ENCODE results near the gene GALK1. TPM values are rescaled to one million over a fixed set of nuclear protein-coding genes. Genes with fewer than 3 reads are reported as not detected.

Gene GALK1
- total RNA-seq (10 to 100 TPM in 4 of 5 donors, 1 to 10 TPM in 1; 8.4 to 35.7 (median 26.7) TPM), total RNA-seq (2.4 to 18.2 (median 9.6) reads per million in 29 experiments)
- total RNA-seq (2013): 14.1 TPM

DNA sequence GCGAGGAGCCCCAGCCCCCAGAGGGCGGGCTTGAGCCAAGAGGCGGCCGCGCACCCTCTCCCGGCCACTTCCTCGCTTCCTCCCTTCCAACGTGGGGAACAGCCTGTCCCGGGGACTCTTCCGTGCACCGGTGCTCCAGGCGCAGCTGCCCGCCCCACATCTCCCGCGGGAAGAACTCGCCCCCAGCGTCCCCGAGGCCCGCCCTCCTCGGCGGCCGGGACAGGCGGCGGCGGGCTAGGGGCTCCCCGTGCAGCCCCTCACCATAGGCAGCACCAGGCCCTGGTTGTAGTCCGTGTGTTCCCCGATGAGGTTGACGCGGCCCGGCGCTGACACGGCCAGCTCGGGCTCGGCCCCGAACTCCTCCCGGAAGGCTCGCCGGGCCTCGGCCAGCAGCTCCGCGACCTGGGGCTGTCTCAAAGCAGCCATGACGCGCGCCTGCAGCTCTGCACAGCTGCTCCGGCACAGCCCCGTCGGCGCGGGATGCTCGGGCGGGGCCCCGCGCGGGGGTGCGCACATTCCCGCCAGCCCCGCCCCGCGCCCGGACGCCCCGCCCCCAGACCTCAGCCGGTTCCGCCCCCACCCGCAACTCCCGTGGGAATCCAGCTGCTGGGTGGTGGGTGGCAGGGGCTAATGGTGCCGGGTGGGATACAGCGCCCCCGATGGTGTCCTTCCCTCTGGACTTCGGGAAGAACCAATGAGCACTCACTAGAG is at the start of gene GALK1:
TSS of gene GALK1 (minus strand) at position 482 of the 711 bp plus-strand sequence. CDS start at position 426, 56 bp downstream.
- Mint-ChIP-seq H3K4me3 (peak within 1 kb of the TSS; percentile 70 to 77 (median 72)), H3K9me3 (no peaks in the 10 kb centered on the region), H3K4me1 (peaks cover 13 to 22% (median 19%) of the 10 kb centered on the region in 3 donors), H3K27me3 (no peaks in the 10 kb centered on the region), H3K27ac (peak within 1 kb of the TSS; percentile 31 to 79), H3K36me3 (peaks cover 3% of the 10 kb centered on the region)
- Histone ChIP-seq H3K27me3 (replicated peaks in 1 of 2; ENCODE audit: control insufficient read depth in 2 of 2, extremely low read depth in 1 of 2, insufficient read depth in 2 of 2, low read length in 1 of 2) (no peaks in the 10 kb centered on the region), H3K4me1 (ENCODE audit: control insufficient read depth in 1 of 2, extremely low read depth in 1 of 2, insufficient read depth in 2 of 2, low read length in 2 of 2) (peaks cover 0 to 23% of the 10 kb centered on the region in 2 experiments), H3K36me3 (ENCODE audit: control insufficient read depth in 2 of 2, extremely low read depth in 1 of 2, insufficient read depth in 1 of 2, low read length in 1 of 2) (peaks cover 0 to 4% of the 10 kb centered on the region in 2 donors), H3K9me3 (no peaks in the 10 kb centered on the region), H3K27ac (ENCODE audit: low read length) (peak within 1 kb of the TSS; percentile 61), H3K4me3 (ENCODE audit: control insufficient read depth in 1 of 2, extremely low read depth in 1 of 2, low read length in 1 of 2) (peak within 1 kb of the TSS; percentile 60 to 67)
- under 1% methylated on average over 63 of the region's 71 CpGs for WGBS (ENCODE audit: insufficient coverage)
- CTCF ChIA-PET: interaction anchor here in 1 of 2 donors (0.6 to 3.2 kb wide), 9 partner anchors 12 to 111 kb away, joined by 3 to 15 read pairs (median 5); partner anchors contain the start of gene WBP2
- POLR2A ChIA-PET: interaction anchor here (0.6 to 2.6 kb wide), 8 partner anchors 9 to 1005 kb away, joined by 3 to 17 read pairs (median 3); a partner anchor contains a TSS
- DNase-seq (peak; percentile 38 to 84 (median 61)), ATAC-seq (replicated peaks in 1 of 4) (peak; percentile 76 to 96 (median 96))

DNA sequence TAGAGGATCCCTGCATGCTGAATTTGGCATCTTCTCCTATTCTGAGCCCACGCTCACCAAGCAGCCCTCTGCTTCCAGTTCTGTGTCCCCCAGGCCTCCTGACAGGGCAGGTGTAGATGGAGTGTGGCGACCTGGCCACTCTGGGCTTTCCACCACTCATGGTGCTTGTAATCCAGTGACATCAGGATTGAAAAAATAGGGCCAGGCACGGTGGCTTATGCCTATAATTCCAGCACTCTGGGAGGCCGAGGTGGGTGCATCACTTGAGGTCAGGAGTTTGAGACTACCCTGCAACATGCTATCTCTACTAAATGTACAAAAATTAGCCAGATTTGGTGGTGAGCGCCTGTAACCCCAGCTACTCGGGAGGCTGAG is 49.0 kb upstream of the GALK1 start:
- Histone ChIP-seq H3K9me3 (no peaks in the 10 kb centered on the region), H3K36me3 (ENCODE audit: control insufficient read depth in 2 of 2, extremely low read depth in 1 of 2, insufficient read depth in 1 of 2, low read length in 1 of 2) (peaks cover 55 to 86% of the 10 kb centered on the region in 2 donors), H3K4me3 (ENCODE audit: control insufficient read depth in 1 of 2, extremely low read depth in 1 of 2, low read length in 1 of 2) (no peak overlapping the region), H3K27me3 (replicated peaks in 1 of 2; ENCODE audit: control insufficient read depth in 2 of 2, extremely low read depth in 1 of 2, insufficient read depth in 2 of 2, low read length in 1 of 2) (no peaks in the 10 kb centered on the region), H3K4me1 (ENCODE audit: control insufficient read depth in 1 of 2, extremely low read depth in 1 of 2, insufficient read depth in 2 of 2, low read length in 2 of 2) (no peaks in the 10 kb centered on the region), H3K27ac (ENCODE audit: low read length) (no peak overlapping the region)
- H3K4me1 Mint-ChIP-seq: no peaks in the 10 kb centered on the region
- WGBS (ENCODE audit: insufficient coverage): 100% methylated on average over 1 of the region's 6 CpGs
- DNase-seq: no peak
- H3K27me3 Mint-ChIP-seq: no peaks in the 10 kb centered on the region
- H3K36me3 Mint-ChIP-seq: peaks cover 19% of the 10 kb centered on the region
- ChIA-PET CTCF (no interaction called here), POLR2A (interaction anchor here in 1 of 2 donors (0.5 kb wide), 1 partner anchor 251 kb away, joined by 7 read pairs; no protein-coding TSS in a partner anchor)
- H3K4me3 Mint-ChIP-seq: no peak overlapping the region
- no peak overlapping the region for H3K27ac Mint-ChIP-seq
- no peak for ATAC-seq (replicated peaks in 1 of 4)
- H3K9me3 Mint-ChIP-seq: no peaks in the 10 kb centered on the region

GRCh38 chr17:75813081-75814020 is 48.4 kb upstream of the GALK1 start:
- WGBS (ENCODE audit: insufficient coverage): 98% methylated on average over 12 of the region's 24 CpGs
- Histone ChIP-seq H3K4me3 (ENCODE audit: control insufficient read depth in 1 of 2, extremely low read depth in 1 of 2, low read length in 1 of 2) (no peak overlapping the region), H3K27ac (ENCODE audit: low read length) (no peak overlapping the region), H3K9me3 (no peaks in the 10 kb centered on the region), H3K27me3 (replicated peaks in 1 of 2; ENCODE audit: control insufficient read depth in 2 of 2, extremely low read depth in 1 of 2, insufficient read depth in 2 of 2, low read length in 1 of 2) (no peaks in the 10 kb centered on the region), H3K36me3 (ENCODE audit: control insufficient read depth in 2 of 2, extremely low read depth in 1 of 2, insufficient read depth in 1 of 2, low read length in 1 of 2) (peaks cover 48 to 79% of the 10 kb centered on the region in 2 donors), H3K4me1 (ENCODE audit: control insufficient read depth in 1 of 2, extremely low read depth in 1 of 2, insufficient read depth in 2 of 2, low read length in 2 of 2) (no peaks in the 10 kb centered on the region)
- ATAC-seq (replicated peaks in 1 of 4): no peak
- Mint-ChIP-seq H3K27me3 (no peaks in the 10 kb centered on the region), H3K36me3 (peaks cover 12% of the 10 kb centered on the region), H3K4me3 (no peak overlapping the region), H3K4me1 (peaks cover 0 to 2% (median 2%) of the 10 kb centered on the region in 3 donors), H3K27ac (no peak overlapping the region), H3K9me3 (no peaks in the 10 kb centered on the region)
- no peak for DNase-seq
- POLR2A ChIA-PET: no interaction called here
- CTCF ChIA-PET: no interaction called here

DNA sequence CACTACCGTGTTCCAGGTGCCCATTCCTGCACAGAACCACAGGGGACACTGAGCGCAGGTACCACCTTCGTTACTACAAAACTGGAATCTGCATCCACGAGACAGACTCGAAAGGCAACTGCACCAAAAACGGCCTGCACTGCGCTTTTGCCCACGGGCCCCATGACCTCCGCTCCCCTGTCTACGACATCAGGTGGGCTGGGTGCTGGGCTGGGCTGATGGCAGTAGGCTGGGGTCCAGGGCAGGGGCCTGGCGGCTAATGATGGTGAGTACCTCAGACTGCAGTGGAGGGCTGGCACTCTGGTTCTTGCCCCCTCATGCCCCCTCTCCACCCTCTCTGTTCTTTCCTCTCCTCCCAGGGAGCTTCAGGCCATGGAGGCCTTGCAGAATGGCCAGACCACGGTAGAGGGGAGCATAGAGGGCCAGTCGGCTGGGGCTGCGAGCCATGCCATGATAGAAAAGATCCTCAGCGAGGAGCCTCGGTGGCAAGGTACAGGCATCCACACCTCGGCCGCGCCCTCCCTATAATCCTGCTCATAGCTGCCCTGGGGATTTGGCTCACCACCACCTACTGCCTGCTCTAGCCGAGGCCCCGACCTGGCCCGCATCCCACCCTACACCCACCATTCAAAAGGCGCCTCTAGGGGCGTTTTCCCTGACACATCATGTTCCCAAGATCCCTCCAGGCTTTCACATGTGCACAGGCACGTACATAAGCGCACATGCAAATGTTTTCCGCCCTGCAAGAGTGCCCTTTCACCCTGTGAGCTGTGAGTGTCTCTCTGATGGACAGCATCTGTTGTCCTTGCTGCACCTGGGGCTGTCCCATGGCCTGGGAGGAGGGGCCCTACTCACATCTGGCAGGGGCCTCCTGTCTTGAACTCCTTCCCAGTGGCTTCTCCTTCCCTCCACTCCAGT is 47.4 kb upstream of the GALK1 start:
- H3K27me3 Mint-ChIP-seq: no peaks in the 10 kb centered on the region
- H3K4me1 Mint-ChIP-seq: peaks cover 0 to 4% (median 2%) of the 10 kb centered on the region in 3 donors
- no peak overlapping the region for H3K4me3 ChIP-seq (ENCODE audit: control insufficient read depth in 1 of 2, extremely low read depth in 1 of 2, low read length in 1 of 2)
- no peak overlapping the region for H3K27ac ChIP-seq (ENCODE audit: low read length)
- H3K4me3 Mint-ChIP-seq: no peak overlapping the region
- H3K9me3 Mint-ChIP-seq: no peaks in the 10 kb centered on the region
- H3K27me3 ChIP-seq (replicated peaks in 1 of 2; ENCODE audit: control insufficient read depth in 2 of 2, extremely low read depth in 1 of 2, insufficient read depth in 2 of 2, low read length in 1 of 2): no peaks in the 10 kb centered on the region
- CTCF ChIA-PET: no interaction called here
- peaks cover 45 to 71% of the 10 kb centered on the region in 2 donors for H3K36me3 ChIP-seq (ENCODE audit: control insufficient read depth in 2 of 2, extremely low read depth in 1 of 2, insufficient read depth in 1 of 2, low read length in 1 of 2)
- H3K27ac Mint-ChIP-seq: no peak overlapping the region
- POLR2A ChIA-PET: no interaction called here
- H3K4me1 ChIP-seq (ENCODE audit: control insufficient read depth in 1 of 2, extremely low read depth in 1 of 2, insufficient read depth in 2 of 2, low read length in 2 of 2): no peaks in the 10 kb centered on the region
- ATAC-seq (replicated peaks in 1 of 4) (no peak), DNase-seq (peak in 1 of 35 experiments; percentile 2)
- WGBS (ENCODE audit: insufficient coverage): 95% methylated on average over 24 of the region's 27 CpGs
- H3K36me3 Mint-ChIP-seq: peaks cover 12% of the 10 kb centered on the region
- H3K9me3 ChIP-seq: no peaks in the 10 kb centered on the region

GRCh38 chr17:75811174-75811573 is 46.2 kb upstream of the GALK1 start:
- no peak overlapping the region for H3K4me3 Mint-ChIP-seq
- no peak for ATAC-seq (replicated peaks in 1 of 4)
- peaks cover 0 to 4% (median 2%) of the 10 kb centered on the region in 3 donors for H3K4me1 Mint-ChIP-seq
- ChIA-PET POLR2A (no interaction called here), CTCF (no interaction called here)
- Histone ChIP-seq H3K9me3 (no peaks in the 10 kb centered on the region), H3K27me3 (replicated peaks in 1 of 2; ENCODE audit: control insufficient read depth in 2 of 2, extremely low read depth in 1 of 2, insufficient read depth in 2 of 2, low read length in 1 of 2) (no peaks in the 10 kb centered on the region), H3K27ac (ENCODE audit: low read length) (no peak overlapping the region), H3K4me1 (ENCODE audit: control insufficient read depth in 1 of 2, extremely low read depth in 1 of 2, insufficient read depth in 2 of 2, low read length in 2 of 2) (peaks cover 0 to 4% of the 10 kb centered on the region in 2 experiments), H3K36me3 (ENCODE audit: control insufficient read depth in 2 of 2, extremely low read depth in 1 of 2, insufficient read depth in 1 of 2, low read length in 1 of 2) (peaks cover 39 to 60% of the 10 kb centered on the region in 2 donors), H3K4me3 (ENCODE audit: control insufficient read depth in 1 of 2, extremely low read depth in 1 of 2, low read length in 1 of 2) (no peak overlapping the region)
- H3K27ac Mint-ChIP-seq: no peak overlapping the region
- H3K9me3 Mint-ChIP-seq: no peaks in the 10 kb centered on the region
- H3K36me3 Mint-ChIP-seq: peaks cover 5% of the 10 kb centered on the region
- no peaks in the 10 kb centered on the region for H3K27me3 Mint-ChIP-seq
- DNase-seq: peak in 1 of 35 experiments; percentile 11
- 92% methylated on average over 2 of the region's 7 CpGs for WGBS (ENCODE audit: insufficient coverage)

Data from T-cell (primary cell).